ENCODE results near the gene STARD8. TPM values are rescaled to one million over a fixed set of nuclear protein-coding genes. Genes with fewer than 3 reads are reported as not detected.

The STARD8 gene
- total RNA-seq, 4 donors from 2014 or later: 14.0 to 25.4 (median 14.9) TPM

DNA sequence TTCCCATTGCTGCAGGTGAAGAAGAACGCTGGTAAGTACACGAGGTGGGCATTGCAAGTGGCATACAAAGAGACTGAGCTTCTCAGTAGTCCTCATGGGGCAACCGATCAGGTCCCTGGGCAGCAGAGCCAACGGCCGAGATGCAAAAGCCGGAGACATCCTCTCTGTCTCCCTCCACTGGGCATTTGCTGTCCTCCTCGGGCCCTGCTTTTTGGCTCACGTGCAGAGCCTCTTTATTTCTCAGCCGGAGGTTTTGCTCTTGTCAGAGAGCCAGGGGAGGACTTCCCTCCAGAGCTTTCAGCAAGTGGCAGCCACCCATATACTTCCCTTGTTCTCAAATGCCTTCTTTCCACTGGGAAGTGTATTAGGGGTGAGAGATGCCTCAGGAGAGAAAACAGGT, 18.0 kb downstream of the STARD8 start:
- TF ChIP-seq, protein P1, sequence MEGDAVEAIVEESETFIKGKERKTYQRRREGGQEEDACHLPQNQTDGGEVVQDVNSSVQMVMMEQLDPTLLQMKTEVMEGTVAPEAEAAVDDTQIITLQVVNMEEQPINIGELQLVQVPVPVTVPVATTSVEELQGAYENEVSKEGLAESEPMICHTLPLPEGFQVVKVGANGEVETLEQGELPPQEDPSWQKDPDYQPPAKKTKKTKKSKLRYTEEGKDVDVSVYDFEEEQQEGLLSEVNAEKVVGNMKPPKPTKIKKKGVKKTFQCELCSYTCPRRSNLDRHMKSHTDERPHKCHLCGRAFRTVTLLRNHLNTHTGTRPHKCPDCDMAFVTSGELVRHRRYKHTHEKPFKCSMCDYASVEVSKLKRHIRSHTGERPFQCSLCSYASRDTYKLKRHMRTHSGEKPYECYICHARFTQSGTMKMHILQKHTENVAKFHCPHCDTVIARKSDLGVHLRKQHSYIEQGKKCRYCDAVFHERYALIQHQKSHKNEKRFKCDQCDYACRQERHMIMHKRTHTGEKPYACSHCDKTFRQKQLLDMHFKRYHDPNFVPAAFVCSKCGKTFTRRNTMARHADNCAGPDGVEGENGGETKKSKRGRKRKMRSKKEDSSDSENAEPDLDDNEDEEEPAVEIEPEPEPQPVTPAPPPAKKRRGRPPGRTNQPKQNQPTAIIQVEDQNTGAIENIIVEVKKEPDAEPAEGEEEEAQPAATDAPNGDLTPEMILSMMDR (IDR thresholded peaks at IDR 0.05; ENCODE audit: low read depth): no peak

DNA sequence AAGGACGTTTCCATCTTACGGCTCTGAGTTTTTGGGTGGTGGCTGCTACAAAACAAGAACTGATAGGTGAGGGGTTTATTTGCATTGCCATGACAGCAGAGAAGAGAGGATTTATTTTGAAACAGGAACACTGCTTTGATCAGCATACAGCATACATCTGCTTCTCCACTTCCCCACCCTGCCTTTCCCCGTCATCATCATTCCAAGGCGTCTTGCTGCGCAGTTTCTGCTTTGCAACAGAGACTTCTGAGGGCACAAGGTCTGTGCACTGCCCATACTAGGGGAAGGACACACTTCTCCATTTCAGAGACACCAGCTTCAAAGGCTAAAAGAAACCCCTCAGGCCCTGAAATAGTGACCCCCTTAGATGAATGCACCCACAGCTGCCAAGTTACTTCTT, 19.1 kb downstream of the STARD8 start:
- TF ChIP-seq, protein P1 (IDR thresholded peaks at IDR 0.05; ENCODE audit: low read depth): no peak

DNA sequence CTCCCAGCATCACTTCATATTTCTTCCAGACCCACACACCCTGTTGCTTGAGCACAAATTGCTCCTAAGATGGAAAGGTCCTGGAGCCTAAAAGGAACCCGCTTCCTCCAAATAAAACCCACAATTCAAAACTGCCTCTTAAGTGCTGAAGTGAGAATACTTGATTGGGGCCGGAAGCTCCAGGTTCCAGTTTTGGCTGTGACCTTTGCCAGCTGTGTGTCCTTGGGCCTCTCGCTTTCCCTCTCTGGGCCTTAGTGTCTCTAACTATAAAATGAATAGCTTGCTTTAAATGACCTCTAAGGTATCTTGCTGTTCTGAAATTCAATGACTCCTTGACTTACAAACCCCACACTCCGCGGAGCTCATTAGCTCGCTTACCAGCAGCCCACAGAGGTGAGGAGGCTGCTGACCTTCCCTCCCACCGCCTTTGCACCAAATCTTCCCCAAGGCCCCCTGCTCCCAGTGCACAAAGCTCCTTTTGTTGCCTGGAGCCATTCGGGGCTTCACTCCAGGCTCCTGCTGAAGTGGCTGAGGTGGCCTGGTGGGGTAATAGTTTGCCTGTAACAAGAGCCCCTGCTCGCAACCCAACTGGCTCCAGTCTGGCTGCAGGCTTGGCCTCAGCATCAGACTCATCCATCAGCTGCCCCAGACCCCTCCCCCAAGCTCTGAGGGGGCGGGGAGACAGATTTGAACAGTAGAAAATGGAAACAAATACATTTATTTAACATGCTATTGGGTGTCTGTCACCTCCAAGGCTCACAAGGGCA, 21.8 kb downstream of the STARD8 start:
- TF ChIP-seq, protein P1 (IDR thresholded peaks at IDR 0.05; ENCODE audit: low read depth): no peak

DNA sequence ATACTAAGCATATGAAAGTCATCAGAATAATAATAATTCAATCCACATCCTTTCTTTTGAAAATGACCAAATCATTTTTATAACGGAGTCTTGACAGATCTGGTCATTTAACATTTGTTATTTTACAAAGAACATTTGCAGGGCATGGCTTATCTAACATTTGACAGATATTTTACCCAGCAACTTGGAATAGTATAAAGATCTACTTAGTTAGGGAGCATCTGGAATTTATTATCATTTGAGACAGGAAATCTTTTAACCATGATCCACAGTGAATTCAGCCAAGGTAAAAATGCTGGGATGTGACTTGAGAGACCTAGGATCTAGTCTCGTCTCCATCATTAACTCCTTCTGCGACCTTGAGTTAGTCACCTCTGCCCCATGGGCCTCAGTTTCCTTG, 22.4 kb downstream of the STARD8 start:
- TF ChIP-seq, protein P1 (IDR thresholded peaks at IDR 0.05; ENCODE audit: low read depth): no peak

DNA sequence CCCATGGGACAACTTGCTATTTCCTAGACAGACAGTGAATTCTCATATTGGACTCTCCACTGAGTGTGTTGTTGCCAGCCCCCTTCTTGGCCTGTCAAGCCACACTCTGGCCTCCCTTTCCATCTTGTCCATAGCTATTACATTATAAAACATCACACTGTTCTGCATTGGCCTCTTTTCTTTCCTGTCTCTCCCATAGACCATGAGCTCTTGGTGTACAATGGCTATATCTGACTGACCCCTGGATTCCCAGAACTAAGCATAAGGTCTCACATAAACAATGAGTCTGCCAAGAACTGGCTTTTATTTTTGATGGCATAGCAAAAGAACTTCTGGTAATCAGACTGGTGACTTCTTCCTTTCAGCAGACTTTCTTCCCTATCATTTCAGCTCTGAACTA, 23.8 kb downstream of the STARD8 start:
- TF ChIP-seq, protein P1 (IDR thresholded peaks at IDR 0.05; ENCODE audit: low read depth): no peak

DNA sequence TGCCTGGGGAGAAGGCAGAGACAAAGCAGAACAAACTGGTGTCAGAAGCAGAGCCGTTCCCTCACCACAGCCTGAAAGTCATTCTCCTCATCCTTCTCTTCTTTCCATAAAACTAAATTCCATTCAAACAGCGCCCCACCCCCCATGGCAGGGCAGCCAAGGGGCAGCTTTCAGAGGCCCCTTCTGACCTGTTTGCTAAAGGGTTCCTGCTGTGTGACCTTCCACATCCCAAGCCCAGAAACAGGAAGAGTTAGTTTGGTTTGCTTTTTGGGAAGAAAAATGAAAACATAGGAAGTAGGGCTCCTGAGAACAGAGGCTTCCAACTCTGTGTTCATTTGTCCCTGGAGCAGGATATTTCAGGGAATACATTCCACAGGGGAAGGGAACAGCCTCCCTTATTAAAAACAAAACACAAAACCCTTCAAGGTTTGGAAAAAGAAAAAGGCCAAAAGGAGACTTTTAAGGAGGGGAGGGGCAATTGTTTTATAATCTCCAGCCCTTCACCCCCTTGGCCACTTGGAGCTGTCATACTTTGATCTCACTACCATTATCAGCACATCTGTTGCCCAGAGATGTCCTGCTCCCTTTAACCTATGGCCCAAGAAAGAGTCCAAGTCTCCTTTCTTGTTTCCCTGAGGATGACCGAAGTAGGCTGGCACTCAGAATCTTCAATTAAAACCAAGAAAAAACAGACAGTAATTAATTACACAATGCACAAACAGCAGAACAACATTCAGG, 25.3 kb downstream of the STARD8 start:
- TF ChIP-seq, protein P1 (IDR thresholded peaks at IDR 0.05; ENCODE audit: low read depth): no peak

DNA sequence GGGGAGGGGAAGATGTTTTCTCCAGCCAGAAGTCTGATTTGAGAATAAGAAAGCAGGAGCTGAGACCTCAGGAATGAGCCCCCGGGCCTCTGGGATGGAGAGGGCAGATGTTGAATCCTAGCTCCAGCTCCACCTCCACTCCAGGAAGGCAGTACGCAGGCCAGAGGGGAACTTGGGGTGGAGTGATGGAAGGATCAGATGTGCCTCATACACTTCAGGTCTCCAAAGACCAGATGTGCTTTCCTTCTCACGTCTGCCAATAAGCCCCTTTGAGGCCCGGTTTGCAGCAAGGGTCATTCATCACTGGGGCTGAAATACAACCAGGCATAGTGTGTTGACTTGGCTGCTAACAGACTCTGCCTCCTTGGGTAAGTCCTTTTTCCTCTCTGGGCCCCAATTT, 28.1 kb downstream of the STARD8 start:
- TF ChIP-seq, protein P1 (IDR thresholded peaks at IDR 0.05; ENCODE audit: low read depth): no peak

Data from subcutaneous adipose tissue (tissue), 4 donors.